Left ventricle myocardium inferior (tissue), 1 donor: ENCODE results near the gene NEMP1. TPM values are rescaled to one million over a fixed set of nuclear protein-coding genes. Genes with fewer than 3 reads are reported as not detected.

Experiments
- DNase-seq: peaks from one replicate; pipeline ENCODE4 v3.0.0-alpha.2; 2020
- H3K27ac ChIP-seq: fragments of 200-600 bp; replicated peaks from 2 replicates; pipeline ENCODE4 v1.8.0; 2021
- H3K27me3 ChIP-seq: fragments of 200-600 bp; 2 replicates; pipeline ENCODE4 v1.8.0; 2021; ENCODE audit warnings: low read depth
- H3K36me3 ChIP-seq: fragments of 200-600 bp; 2 replicates; pipeline ENCODE4 v1.8.0; 2021
- H3K4me1 ChIP-seq: fragments of 200-600 bp; 2 replicates; pipeline ENCODE4 v1.8.0; 2021
- H3K4me3 ChIP-seq: fragments of 200-600 bp; 2 replicates; pipeline ENCODE4 v1.8.0; 2021; ENCODE audit warnings: mild to moderate bottlenecking, moderate library complexity
- H3K9me3 ChIP-seq: fragments of 200-600 bp; replicated peaks from 2 replicates; pipeline ENCODE4 v1.8.0; 2021
- CTCF ChIP-seq: fragments of 200-600 bp; IDR thresholded peaks from 2 replicates; pipeline ENCODE4 v1.8.0; 2021; ENCODE audit warnings: antibody characterized with exemption, mild to moderate bottlenecking, borderline replicate concordance
- intact Hi-C: fragments of 100-400 bp; cut with micrococcal nuclease; formaldehyde crosslinking; loops from one replicate; pipeline ENCODE4 v1.11.0; 2022
- total RNA-seq: library from RNA; stranded (reverse); fragmentation: NEBNext Ultra II Directional; extraction: Animal tissue kit (Norgen Biotek cat#: 25700); gene quantifications from one replicate; pipeline ENCODE4 v1.2.1, GENCODE V29; 2021
- donor health status: DM: no; HTN: yes; CAD: no; lungs with severe emphysema.

The NEMP1 gene
- total RNA-seq, 1 donor from 2014 or later = 3.3 TPM

- H3K27me3 ChIP-seq = peaks cover 25% of the 10 kb centered on the region
- H3K9me3 ChIP-seq = no peaks in the 10 kb centered on the region
- H3K36me3 ChIP-seq = no peaks in the 10 kb centered on the region
- no peak overlapping the region for H3K27ac ChIP-seq
- no peaks in the 10 kb centered on the region for H3K4me1 ChIP-seq
- no peak for DNase-seq
- intact Hi-C loops = no loop called here
- no peak overlapping the region for H3K4me3 ChIP-seq
- TF ChIP-seq CTCF = no peak
These were observed 27.6 kb downstream of the NEMP1 start for GRCh38 chr12:57051011-57051410.

GRCh38 chr12:57049890-57050289, 28.7 kb downstream of the NEMP1 start, which contains the start of gene MYO1A:
TSS of gene MYO1A (minus strand) at chr12:57050129. CDS start at chr12:57048323, 1,806 bp downstream.
- intact Hi-C loops = no loop called here
- H3K36me3 ChIP-seq = no peaks in the 10 kb centered on the region
- no peaks in the 10 kb centered on the region for H3K9me3 ChIP-seq
- H3K27ac ChIP-seq = no peak within 1 kb of the TSS
- DNase-seq = no peak
- peaks cover 33% of the 10 kb centered on the region for H3K27me3 ChIP-seq
- no peaks in the 10 kb centered on the region for H3K4me1 ChIP-seq
- H3K4me3 ChIP-seq = no peak within 1 kb of the TSS
- TF ChIP-seq CTCF = no peak

GRCh38 chr12:57049119-57049446, 29.5 kb downstream of the NEMP1 start:
- H3K4me3 ChIP-seq = no peak overlapping the region
- H3K9me3 ChIP-seq = no peaks in the 10 kb centered on the region
- H3K36me3 ChIP-seq = no peaks in the 10 kb centered on the region
- no peaks in the 10 kb centered on the region for H3K4me1 ChIP-seq
- no peak for DNase-seq
- H3K27me3 ChIP-seq = peaks cover 35% of the 10 kb centered on the region
- TF ChIP-seq CTCF = no peak
- H3K27ac ChIP-seq = no peak overlapping the region
- intact Hi-C loops = no loop called here

GRCh38 chr12:57048423-57049118, 30.0 kb downstream of the NEMP1 start:
- Histone ChIP-seq H3K4me3 (no peak overlapping the region), H3K9me3 (no peaks in the 10 kb centered on the region), H3K4me1 (no peaks in the 10 kb centered on the region), H3K27ac (no peak overlapping the region), H3K36me3 (no peaks in the 10 kb centered on the region), H3K27me3 (peaks cover 40% of the 10 kb centered on the region)
- intact Hi-C loops = no loop called here
- no peak for TF ChIP-seq CTCF
- no peak for DNase-seq

GRCh38 chr12:57047981-57048380, 30.6 kb downstream of the NEMP1 start:
- Histone ChIP-seq H3K9me3 (no peaks in the 10 kb centered on the region), H3K27me3 (peaks cover 46% of the 10 kb centered on the region), H3K4me1 (no peaks in the 10 kb centered on the region), H3K27ac (no peak overlapping the region), H3K4me3 (no peak overlapping the region), H3K36me3 (no peaks in the 10 kb centered on the region)
- intact Hi-C loops = no loop called here
- no peak for DNase-seq
- no peak for TF ChIP-seq CTCF
